Astrocyte (in vitro differentiated cells and primary cell): Measurements from ENCODE around the gene NTN1.

Experiments
- CTCF ChIP-seq: IDR thresholded peaks from 2 replicates; pipeline ENCODE4 v1.5.1; 2011; ENCODE audit warnings: low read depth, mild to moderate bottlenecking, inconsistent platforms, low read length, moderate library complexity; ENCODE audit not compliant: insufficient read depth
- EZH2 ChIP-seq: IDR thresholded peaks from 2 replicates; pipeline ENCODE4 v1.6.1; 2012; ENCODE audit warnings: mild to moderate bottlenecking, low read length, inconsistent platforms; ENCODE audit not compliant: insufficient read depth

- no peak for TF ChIP-seq CTCF
- no peak for TF ChIP-seq EZH2
Measured at GRCh38 chr17:9167379-9167778, 146.1 kb downstream of the NTN1 start.
